DMS114 treated with DMSO at 0.1 percent for 48 hours (cell line): ENCODE measurements around the gene ABHD17A.
A peak's percentile ranks its signal among the peaks of the same experiment; 100 is the strongest.

Source experiments
- DNase-seq: peaks from one replicate; lab custom pipeline; 2025; ENCODE audit not compliant: unreplicated experiment; lab: John Stamatoyannopoulos, UW

Gene ABHD17A

GRCh38 chr19:1854542-1855039, 30.7 kb downstream of the ABHD17A start:
- no peak for DNase-seq

GRCh38 chr19:1854039-1854541, 31.2 kb downstream of the ABHD17A start:
- no peak for DNase-seq

- peak; percentile 51 for DNase-seq
Measured at GRCh38 chr19:1853295-1854038, 31.8 kb downstream of the ABHD17A start.

GRCh38 chr19:1852581-1853128, 32.6 kb downstream of the ABHD17A start:
- no peak for DNase-seq

GRCh38 chr19:1851654-1852580, 33.4 kb downstream of the ABHD17A start:
- no peak for DNase-seq

- DNase-seq, result no peak
Measured at GRCh38 chr19:1850809-1851653, 34.3 kb downstream of the ABHD17A start.

- no peak for DNase-seq
Measured at GRCh38 chr19:1849886-1850398, 35.4 kb downstream of the ABHD17A start.

GRCh38 chr19:1849132-1849474, 36.2 kb downstream of the ABHD17A start:
- DNase-seq, result no peak

- DNase-seq, result peak; percentile 66
Measured at GRCh38 chr19:1848399-1849131, 36.7 kb downstream of the ABHD17A start, which contains the start of gene REXO1. TSS of gene REXO1 (minus strand) at chr19:1848483. CDS start at chr19:1848358, 125 bp downstream.

- DNase-seq, result no peak
Measured at GRCh38 chr19:1847684-1848398, 37.5 kb downstream of the ABHD17A start.

GRCh38 chr19:1847348-1847683, 38.0 kb downstream of the ABHD17A start:
- DNase-seq, result no peak

- DNase-seq, result no peak
Measured at GRCh38 chr19:1846517-1847204, 38.6 kb downstream of the ABHD17A start.

GRCh38 chr19:1845642-1846041, 39.7 kb downstream of the ABHD17A start:
- DNase-seq, result no peak

GRCh38 chr19:1845125-1845515, 40.2 kb downstream of the ABHD17A start:
- DNase-seq, result no peak

- no peak for DNase-seq
Measured at GRCh38 chr19:1844513-1845124, 40.7 kb downstream of the ABHD17A start.

- DNase-seq, result no peak
Measured at GRCh38 chr19:1843646-1844394, 41.5 kb downstream of the ABHD17A start.

- no peak for DNase-seq
Measured at GRCh38 chr19:1843116-1843515, 42.2 kb downstream of the ABHD17A start.
